Measurements from ENCODE around the gene MYH6. TPM values are rescaled to one million over a fixed set of nuclear protein-coding genes. Genes with fewer than 3 reads are reported as not detected.

The MYH6 gene
- total RNA-seq, 1 experiment from 2014 or later = 0.09 TPM

GRCh38 chr14:23396126-23396525 lies 11.9 kb downstream of the MYH6 start:
- no peak overlapping the region for H3K4me3 Mint-ChIP-seq
- no peaks in the 10 kb centered on the region for H3K36me3 Mint-ChIP-seq
- H3K27ac Mint-ChIP-seq = no peak overlapping the region
- peaks cover 9% of the 10 kb centered on the region for H3K27me3 Mint-ChIP-seq (ENCODE audit: low read depth)
- ChIA-PET CTCF (interaction anchor here (1.9 to 2.6 kb wide), 2 partner anchors 16 kb away, joined by 6 to 14 read pairs; no protein-coding TSS in a partner anchor), POLR2A (no interaction called here)
- H3K4me1 Mint-ChIP-seq = peaks cover 6% of the 10 kb centered on the region
- TF ChIP-seq E2F4 (CRISPR knock-in tag; IDR thresholded peaks at IDR 0.05; ENCODE audit: borderline replicate concordance, low read depth) (no peak), NFYB (CRISPR knock-in tag; conservative IDR thresholded peaks at IDR 0.05; ENCODE audit: low read depth) (no peak), USF2 (CRISPR knock-in tag; IDR thresholded peaks at IDR 0.05) (no peak), EMX1 (CRISPR knock-in tag; IDR thresholded peaks at IDR 0.05) (no peak), ZSCAN18 (CRISPR knock-in tag; IDR thresholded peaks at IDR 0.05) (no peak), ATF6 (CRISPR knock-in tag; IDR thresholded peaks at IDR 0.05) (no peak), FOXK1 (CRISPR knock-in tag; IDR thresholded peaks at IDR 0.05) (no peak), GRHL2 (CRISPR knock-in tag; IDR thresholded peaks at IDR 0.05; ENCODE audit: insufficient replicate concordance, severe bottlenecking) (no peak), ZMAT4 (CRISPR knock-in tag; IDR thresholded peaks at IDR 0.05) (no peak), CTCF (IDR thresholded peaks at IDR 0.05) (no peak), AFF4 (CRISPR knock-in tag; IDR thresholded peaks at IDR 0.05; ENCODE audit: borderline replicate concordance) (no peak)
- no peak for ATAC-seq
- H3K9me3 Mint-ChIP-seq = peaks cover 5% of the 10 kb centered on the region
- no peak for DNase-seq (ENCODE audit: low spot score)

GRCh38 chr14:23392613-23393012 lies 15.5 kb downstream of the MYH6 start:
- H3K9me3 Mint-ChIP-seq = peaks cover 5% of the 10 kb centered on the region
- TF ChIP-seq IRF2 (CRISPR knock-in tag; IDR thresholded peaks at IDR 0.05; ENCODE audit: borderline replicate concordance, low read depth) = no peak
- TF ChIP-seq AR (CRISPR knock-in tag; IDR thresholded peaks at IDR 0.05) = no peak
- no peak for TF ChIP-seq HMGA2 (CRISPR knock-in tag; IDR thresholded peaks at IDR 0.05)
- TF ChIP-seq MYBL2 (CRISPR knock-in tag; IDR thresholded peaks at IDR 0.05) = no peak
- no peak for TF ChIP-seq IRF1 (CRISPR knock-in tag; IDR thresholded peaks at IDR 0.05)
- TF ChIP-seq TCF7 (CRISPR knock-in tag; IDR thresholded peaks at IDR 0.05; ENCODE audit: low read depth) = no peak
- TF ChIP-seq NR3C1 (CRISPR knock-in tag; conservative IDR thresholded peaks at IDR 0.05; ENCODE audit: low read depth) = no peak
- no peak for TF ChIP-seq NFATC4 (CRISPR knock-in tag; IDR thresholded peaks at IDR 0.05)
- no peak for TF ChIP-seq ZNF396 (CRISPR knock-in tag; IDR thresholded peaks at IDR 0.05; ENCODE audit: borderline replicate concordance)

More at GRCh38 chr14:23392613-23393012, 15.5 kb downstream of the MYH6 start:
- CTCF ChIA-PET = interaction anchor here (0.7 to 2.4 kb wide), 4 partner anchors 13 to 272 kb away, joined by 4 to 18 read pairs (median 4); no protein-coding TSS in a partner anchor
- H3K27me3 Mint-ChIP-seq (ENCODE audit: low read depth) = peaks cover 30% of the 10 kb centered on the region
- DNase-seq (ENCODE audit: low spot score) (no peak), ATAC-seq (peak; percentile 65)
- peaks cover 17% of the 10 kb centered on the region for H3K4me1 Mint-ChIP-seq
- POLR2A ChIA-PET = interaction anchor here (0.6 kb wide), 1 partner anchor 63 kb away, joined by 3 read pairs; no protein-coding TSS in a partner anchor
- H3K36me3 Mint-ChIP-seq = no peaks in the 10 kb centered on the region
- no peak overlapping the region for H3K27ac Mint-ChIP-seq
- H3K4me3 Mint-ChIP-seq = no peak overlapping the region
